Sigmoid colon (tissue), 4 donors: Measurements from ENCODE around the gene CELF3.

Experiments
- CTCF ChIP-seq, 4 experiments: fragments of 450-650 bp in 3 of 4; fragments of 200-600 bp in 1 of 4; IDR thresholded peaks; one replicate each; pipeline ENCODE4 v1.5.1; 2016 to 2019; ENCODE audit warnings: antibody characterized with exemption in 4 of 4, mild to moderate bottlenecking in 3 of 4, moderate library complexity in 2 of 4
- POLR2A ChIP-seq, 2 donors: fragments of 450-650 bp; IDR thresholded peaks; one replicate each; pipeline ENCODE4 v1.6.1; 2016; ENCODE audit warnings: antibody characterized with exemption in 2 of 2, mild to moderate bottlenecking in 2 of 2, moderate library complexity in 2 of 2
- POLR2AphosphoS5 ChIP-seq, 4 donors: sonication (generic); formaldehyde crosslinking; IDR thresholded peaks; one replicate each; pipeline ENCODE4 v1.6.1; 2017; ENCODE audit warnings: antibody characterized with exemption in 4 of 4

GRCh38 chr1:151723726-151724370, 7.2 kb upstream of the CELF3 start:
- TF ChIP-seq POLR2A (IDR thresholded peaks at IDR 0.05) (no peak), CTCF (IDR thresholded peaks at IDR 0.05) (no peak), POLR2AphosphoS5 (IDR thresholded peaks at IDR 0.05) (no peak)
